ENCODE data around the gene TOR1AIP2. TPM values are rescaled to one million over a fixed set of nuclear protein-coding genes. Genes with fewer than 3 reads are reported as not detected.

The TOR1AIP2 gene
- total and polyA plus RNA-seq, 2 of the 8 experiments (the other 6 are each of a cell fraction or from before 2014, with no cell fraction given), result 12.1 to 75.2 TPM

- no peak for FAIRE-seq
- peak overlapping the region; percentile 91 for H4K5ac ChIP-seq (ENCODE audit: insufficient read length, low read depth, low read length)
- H4K8ac ChIP-seq (ENCODE audit: extremely low read depth, insufficient read depth, low read length), result peak overlapping the region; percentile 91; the same call in 1 of the 2 replicates
- no peak overlapping the region for H2BK20ac ChIP-seq (ENCODE audit: low read length)
- no peaks in the 10 kb centered on the region for H3K9me3 ChIP-seq (ENCODE audit: insufficient read depth in 2 of 2, low read depth in 1 of 2, low read length in 1 of 2)
- H3K4ac ChIP-seq (replicated peaks; ENCODE audit: insufficient read length, low read depth, low read length), result no peak overlapping the region
- peaks cover 12% of the 10 kb centered on the region for H3K23me2 ChIP-seq (ENCODE audit: low read depth, low read length)
- peak overlapping the region; percentile 64 to 99 (median 88) for H3K9ac ChIP-seq (replicated peaks in 1 of 4; ENCODE audit: extremely low read depth in 1 of 4, low read depth in 3 of 4, low read length in 3 of 4)
- POLR2A ChIA-PET (ENCODE audit: partially characterized antibody), result interaction anchor here (0.9 to 2.7 kb wide), 15 partner anchors 8 to 86 kb away, joined by 3 to 16 read pairs (median 4); partner anchors contain the start of gene CEP350
- peaks cover 1% of the 10 kb centered on the region; the same call in 1 of the 2 replicates for H3K79me1 ChIP-seq (ENCODE audit: low read depth, low read length)
- H3K18ac ChIP-seq (ENCODE audit: extremely low read depth, low read length), result peak overlapping the region; percentile 92; the same call in 1 of the 2 replicates
- CTCF ChIA-PET (ENCODE audit: partially characterized antibody), result interaction anchor here (0.5 to 2.8 kb wide), 10 partner anchors 8 to 284 kb away, joined by 3 to 12 read pairs (median 4); partner anchors contain the start of gene CEP350
- no peak for DNase-seq (ENCODE audit: low read depth in 1 of 2, low spot score in 2 of 2)
- no peak overlapping the region for H2AK5ac ChIP-seq (ENCODE audit: low read depth, low read length)
- peak overlapping the region; percentile 90 for H3K56ac ChIP-seq (replicated peaks; ENCODE audit: insufficient read length, low read depth, low read length)
- H3K4me1 ChIP-seq (replicated peaks in 1 of 4; ENCODE audit: control insufficient read depth in 3 of 4, insufficient read depth in 4 of 4, low read length in 3 of 4), result peaks cover 0 to under 1% (median 0%) of the 10 kb centered on the region in 4 experiments; a peak in 1 of 7 replicates
- peak overlapping the region; percentile 81 to 90 for H3K4me2 ChIP-seq (ENCODE audit: insufficient read depth in 1 of 2, low read depth in 2 of 2, low read length in 2 of 2)
- no peak overlapping the region; the same call in 1 of the 2 replicates for H2BK15ac ChIP-seq (ENCODE audit: low read length)
- peak overlapping the region; percentile 87 to 92 (median 90) for H3K4me3 ChIP-seq (ENCODE audit: extremely low read depth in 1 of 4, insufficient read depth in 2 of 4, low read depth in 3 of 4, low read length in 4 of 4)
- H2BK12ac ChIP-seq (ENCODE audit: low read depth, low read length), result no peak overlapping the region; the same call in 1 of the 2 replicates
- H3K27ac ChIP-seq (ENCODE audit: low read depth, low read length), result peak overlapping the region; percentile 93
- no peak overlapping the region for H2BK120ac ChIP-seq (replicated peaks; ENCODE audit: low read depth, low read length)
- peak overlapping the region; percentile 90 for H2AFZ ChIP-seq (ENCODE audit: low read length)
- H4K20me1 ChIP-seq (replicated peaks in 1 of 2; ENCODE audit: control insufficient read depth in 1 of 2, insufficient read depth in 2 of 2, low read length in 2 of 2), result no peaks in the 10 kb centered on the region
- no peak overlapping the region for H4K91ac ChIP-seq (replicated peaks; ENCODE audit: insufficient read length, low read length)
- no peak overlapping the region for H3K14ac ChIP-seq (ENCODE audit: insufficient read length)
- 2% methylated on average over 26 of the region's 26 CpGs; no CpG with 5 or more reads in 1 of the 2 experiments for WGBS, 2 experiments (ENCODE audit: extremely low coverage in 1 of 2, insufficient coverage in 1 of 2, insufficient read length in 1 of 2, insufficient replicate concordance in 2 of 2, low coverage in 1 of 2, low lambda C conversion rate in 2 of 2, missing lambda C conversion rate in 1 of 2)
- peaks cover 0 to 16% (median 0%) of the 10 kb centered on the region in 4 experiments; a peak in 2 of 8 replicates for H3K36me3 ChIP-seq (ENCODE audit: control insufficient read depth in 2 of 4, insufficient read depth in 4 of 4, low read length in 3 of 4)
- H3K79me2 ChIP-seq (ENCODE audit: control insufficient read depth in 1 of 2, insufficient read depth in 2 of 2, low read length in 2 of 2), result peaks cover 0 to 7% of the 10 kb centered on the region in 2 experiments; a peak in 2 of 4 replicates
- no peak overlapping the region for H3K23ac ChIP-seq (ENCODE audit: insufficient read length)
- no peaks in the 10 kb centered on the region for H3K27me3 ChIP-seq (replicated peaks in 1 of 4; ENCODE audit: control insufficient read depth in 3 of 4, extremely low read depth in 1 of 4, insufficient read depth in 3 of 4, low read length in 3 of 4)
- peak overlapping the region; percentile 46 for H2BK5ac ChIP-seq (ENCODE audit: low read depth, low read length)
- TF ChIP-seq GTF2F1 (IDR thresholded peaks at IDR 0.05; ENCODE audit: borderline replicate concordance, low read depth, low read length) (no peak), TBP (IDR thresholded peaks at IDR 0.05; ENCODE audit: low read depth, low read length) (no peak), SIRT6 (IDR thresholded peaks at IDR 0.05; ENCODE audit: low read length) (no peak), RBBP5 (IDR thresholded peaks at IDR 0.05; ENCODE audit: borderline replicate concordance, low read depth, low read length) (peak; percentile 33), EGR1 (IDR thresholded peaks at IDR 0.05; ENCODE audit: borderline replicate concordance, low read depth, low read length) (no peak), FOSL1 (IDR thresholded peaks at IDR 0.05; ENCODE audit: insufficient read depth, low read depth, low read length) (no peak), CBX5 (IDR thresholded peaks at IDR 0.05; ENCODE audit: low read depth, low read length) (no peak), MAX (IDR thresholded peaks at IDR 0.05) (no peak), SIX5 (IDR thresholded peaks at IDR 0.05; ENCODE audit: low read depth, low read length) (no peak), CEBPB (IDR thresholded peaks at IDR 0.05; ENCODE audit: low read depth, low read length) (no peak), USF2 (IDR thresholded peaks at IDR 0.05; ENCODE audit: low read length) (no peak; the same call in 1 of the 2 replicates)
These were observed 5.6 kb upstream of the TOR1AIP2 start for GRCh38 chr1:179883040-179883744.

Data from H1 (cell line).